G401 (cell line): ENCODE data around the gene GCSAM. TPM values are rescaled to one million over a fixed set of nuclear protein-coding genes. Genes with fewer than 3 reads are reported as not detected.

Experiments used
- DNase-seq: peaks from one replicate; pipeline ENCODE4 v3.0.0-alpha.2; 2015; ENCODE audit warnings: low spot score
- in situ Hi-C: cut with HindIII; loops from 2 replicates; pipeline ENCODE4 v1.10.0; 2016; ENCODE audit warnings: low sequenced_read_pairs, mixed read lengths
- total RNA-seq: library from RNA; depleted of rRNA; stranded (reverse); fragments of >200 nt; shearing (Covaris generic); gene quantifications from 2 replicates; pipeline ENCODE4 v1.2.3, GENCODE V29; 2014

GCSAM gene
- total RNA-seq, 1 experiment from 2014 or later = not detected

DNA sequence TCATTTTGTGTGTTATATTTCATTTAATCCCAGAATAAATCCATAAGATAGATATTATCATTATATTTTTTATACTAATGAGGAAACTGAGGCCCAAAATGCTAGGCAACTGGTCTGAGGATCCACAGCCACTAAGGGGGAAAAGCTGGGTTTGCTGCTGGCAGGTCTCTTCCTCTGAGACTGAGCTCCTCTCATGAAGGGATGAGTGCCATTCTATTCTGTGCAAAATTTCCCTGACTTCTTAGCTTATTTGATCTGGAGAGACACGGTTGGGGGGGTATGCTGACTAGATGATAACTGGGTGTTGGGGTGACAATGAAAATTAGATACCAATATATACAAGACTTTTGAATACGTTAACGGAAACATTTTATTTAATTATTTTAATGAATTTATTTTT is 1.9 kb downstream of the GCSAM start:
- DNase-seq = no peak
- in situ Hi-C loops = no loop called here

DNA sequence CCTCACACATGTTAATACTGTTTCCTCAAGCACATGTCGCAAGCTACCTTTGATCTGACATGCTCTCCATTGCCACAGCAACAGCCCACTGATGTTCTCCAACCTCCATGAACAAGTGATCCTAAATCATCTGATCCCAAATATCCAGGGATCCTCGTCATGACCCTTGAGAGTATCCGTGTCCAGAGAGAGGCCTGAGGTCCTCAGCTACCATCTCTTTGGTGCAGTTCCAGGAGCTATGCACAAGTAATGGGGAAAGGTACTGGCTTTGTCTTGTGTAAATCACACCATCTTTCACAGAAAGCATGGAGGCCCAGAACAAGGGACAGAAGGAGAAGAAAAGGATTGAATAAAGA is 2.4 kb downstream of the GCSAM start:
- DNase-seq = no peak
- in situ Hi-C loops = no loop called here

DNA sequence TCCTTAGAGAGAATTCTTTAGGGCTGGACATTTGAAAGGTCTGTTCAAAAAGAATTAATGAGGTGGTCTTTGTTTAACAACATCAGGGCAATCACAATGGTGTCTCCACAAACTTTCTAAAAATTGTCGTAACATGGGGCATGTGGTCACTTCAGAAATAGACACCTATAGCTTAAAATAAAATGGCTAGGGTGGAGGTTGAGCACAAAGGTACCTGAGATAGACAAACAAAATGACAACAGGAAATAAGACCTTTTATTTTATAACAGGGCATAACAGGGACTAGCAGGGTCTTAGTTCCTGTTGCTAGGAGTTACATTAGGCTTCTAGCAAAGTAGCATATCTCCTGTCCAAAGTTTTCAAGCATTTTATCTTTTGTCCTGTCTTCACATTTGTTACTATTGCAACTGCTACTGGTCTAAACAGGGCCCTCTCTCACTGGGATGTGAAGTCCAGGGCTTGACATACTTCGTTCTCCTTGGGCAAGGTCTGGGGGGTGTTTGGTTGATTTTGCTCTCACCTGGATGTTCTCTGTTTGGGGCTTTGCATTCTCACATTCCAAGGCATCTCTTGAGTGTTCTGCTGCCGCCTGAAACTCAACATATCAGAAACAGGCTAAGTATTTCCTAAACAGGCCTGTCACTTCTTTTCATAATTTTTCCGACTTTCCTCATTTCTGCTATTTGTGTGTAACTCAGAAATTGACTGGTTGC is 3.0 kb downstream of the GCSAM start:
- no peak for DNase-seq
- in situ Hi-C loops = no loop called here

DNA sequence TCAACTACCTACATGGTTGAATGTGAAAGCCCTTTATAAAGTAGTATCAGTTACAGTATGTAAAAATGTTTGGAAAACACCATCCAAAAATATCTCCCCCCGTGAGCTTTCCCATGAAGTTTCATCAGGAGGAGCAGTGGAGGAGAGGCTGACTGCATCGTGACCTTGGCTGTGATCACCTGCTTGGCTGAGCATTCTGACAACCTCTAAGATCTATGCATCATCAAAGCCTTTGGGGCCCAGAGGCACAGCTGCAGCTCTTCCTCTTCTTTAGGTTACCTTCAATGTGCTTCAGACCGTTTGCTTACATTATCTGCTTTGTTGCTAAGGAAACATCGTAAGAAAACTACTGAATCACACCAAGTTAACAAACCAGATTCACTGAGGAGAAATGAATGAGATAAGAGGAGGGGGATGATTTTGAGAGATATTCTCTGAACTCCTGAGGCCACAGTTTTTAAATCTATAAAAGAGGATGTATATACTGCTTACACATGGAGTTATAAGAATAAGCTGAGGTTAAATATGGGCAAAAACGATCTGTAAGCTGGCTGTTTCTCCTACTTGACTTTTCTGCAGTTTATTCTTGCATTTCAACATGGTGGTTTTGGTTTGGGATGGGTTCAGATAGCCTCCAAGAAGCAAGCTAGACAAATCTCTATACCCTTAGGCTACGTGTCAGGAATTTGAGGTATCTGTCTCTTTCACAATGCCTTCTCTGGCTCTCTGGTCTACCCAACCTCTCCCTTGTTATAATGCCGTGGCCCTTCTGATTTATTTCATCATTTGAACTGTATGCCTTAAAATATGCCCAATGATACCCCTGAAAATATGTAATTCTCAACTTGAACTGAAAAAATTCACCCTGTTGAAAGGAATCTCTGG is 4.0 kb downstream of the GCSAM start:
- DNase-seq = no peak
- in situ Hi-C loops = no loop called here

DNA sequence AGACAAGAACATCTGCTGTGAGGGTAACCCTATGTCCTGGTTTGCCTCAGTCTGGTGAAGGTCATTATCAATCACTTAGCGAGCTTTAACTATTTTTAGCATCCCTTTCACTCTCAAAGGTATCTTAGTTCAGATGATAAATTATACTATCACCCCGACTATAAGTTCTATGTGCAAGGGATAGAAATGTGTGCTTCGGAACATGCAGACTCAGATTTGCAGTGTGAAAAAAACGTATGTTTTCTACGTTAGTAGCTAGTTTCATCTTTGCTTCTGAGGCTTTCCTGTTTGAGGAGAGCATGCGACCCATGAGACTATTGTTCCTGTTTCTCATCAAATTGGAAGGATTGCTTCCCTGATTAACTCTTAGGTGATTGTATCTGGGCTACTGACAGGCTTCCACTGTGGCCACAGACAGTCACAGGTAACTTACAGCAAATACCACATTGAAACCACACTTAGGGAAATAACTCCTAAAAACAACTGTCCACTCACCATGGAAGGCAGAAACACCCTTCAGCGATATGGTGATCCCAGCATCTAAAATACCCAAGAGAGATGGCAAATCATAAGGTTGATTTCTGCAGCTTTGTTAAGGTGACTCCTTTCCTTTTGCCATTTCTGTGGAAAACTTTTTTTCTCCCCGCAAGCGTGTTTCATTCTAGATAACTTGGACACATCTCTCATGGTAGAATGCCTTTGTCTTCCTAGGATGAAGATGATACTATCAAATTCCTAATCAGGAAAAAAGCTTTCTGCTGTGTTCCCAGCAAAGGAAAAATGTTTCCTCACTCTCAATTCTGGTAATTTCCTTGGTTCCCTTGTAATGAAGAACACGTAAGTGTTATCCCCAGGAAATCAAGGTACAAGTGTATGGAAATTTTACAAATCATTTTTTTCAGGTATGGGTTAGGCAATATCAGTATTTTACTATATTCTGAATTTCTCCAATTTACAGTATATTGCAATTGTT is 5.2 kb downstream of the GCSAM start:
- in situ Hi-C loops = no loop called here
- DNase-seq = no peak

DNA sequence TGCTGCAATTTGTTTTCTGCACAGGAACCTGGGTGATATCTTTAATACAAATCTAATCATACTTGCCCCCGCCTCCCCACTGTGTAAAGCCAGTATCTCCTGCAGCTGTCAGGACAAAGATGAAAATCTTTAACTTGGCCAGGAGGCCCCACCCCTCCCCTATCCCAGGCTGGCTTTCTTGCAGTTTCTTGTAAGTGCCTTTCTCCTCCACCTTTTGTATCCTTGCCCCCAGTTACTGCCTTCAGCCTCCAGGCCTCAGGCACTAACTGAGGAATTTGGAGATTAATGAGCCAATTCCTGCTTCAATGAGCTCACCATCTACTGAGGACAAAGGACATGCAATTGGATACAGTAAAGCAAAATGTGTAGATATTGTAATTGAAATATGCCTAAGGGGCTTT is 6.5 kb downstream of the GCSAM start:
- DNase-seq = no peak
- in situ Hi-C loops = no loop called here

DNA sequence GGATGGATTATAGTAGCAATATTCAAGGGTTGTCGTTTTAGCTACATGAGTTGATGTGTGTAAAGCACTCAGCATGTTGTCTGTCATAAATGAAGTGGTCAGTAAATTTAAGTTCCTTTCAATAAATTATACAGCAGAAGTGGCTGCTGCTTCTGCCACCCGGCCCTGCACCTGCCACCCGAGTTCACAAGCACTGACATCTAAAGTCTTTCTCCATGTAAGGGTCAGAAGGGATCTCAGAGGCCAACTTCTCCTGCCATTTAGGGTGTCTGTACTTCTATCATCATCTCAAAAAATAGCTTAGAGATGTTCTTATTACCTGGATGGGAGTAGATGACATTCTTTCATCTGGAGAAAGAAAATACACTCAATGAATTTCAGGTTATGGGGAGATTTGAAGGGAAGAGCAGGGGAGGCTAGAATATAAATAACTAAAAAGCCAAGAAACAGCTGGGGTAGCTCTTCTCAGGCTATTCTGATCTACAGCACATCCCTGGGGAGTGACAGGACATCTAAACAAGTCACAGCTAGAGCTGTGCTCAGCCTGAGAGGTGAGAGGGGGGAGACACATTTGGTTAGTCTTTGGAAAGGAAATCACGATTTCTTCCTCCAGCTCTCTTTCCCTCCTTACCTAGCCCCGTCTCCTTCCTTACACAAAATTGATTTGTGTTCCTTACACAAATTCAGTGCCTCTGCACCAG is 8.0 kb downstream of the GCSAM start:
- DNase-seq = no peak
- in situ Hi-C loops = no loop called here

DNA sequence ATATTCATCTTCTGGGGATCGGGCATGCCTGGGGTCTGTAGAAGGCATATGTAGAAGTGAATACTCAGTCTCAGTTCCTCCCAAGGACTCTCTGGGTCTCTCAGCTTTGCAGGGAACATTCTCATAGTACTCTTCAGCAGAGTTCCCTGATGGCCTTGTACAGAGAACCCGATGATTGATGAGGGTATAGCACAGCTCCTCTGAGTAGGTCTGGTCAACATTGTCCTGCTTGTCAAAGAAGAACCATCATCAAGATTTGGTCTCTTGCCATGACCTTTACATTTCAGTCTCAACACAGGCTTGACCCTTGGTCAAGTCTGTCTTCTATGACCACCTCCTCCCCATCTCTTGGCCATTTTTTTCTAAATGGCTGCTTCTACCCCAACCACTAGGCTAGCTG is 9.5 kb downstream of the GCSAM start:
- DNase-seq = no peak
- in situ Hi-C loops = no loop called here

DNA sequence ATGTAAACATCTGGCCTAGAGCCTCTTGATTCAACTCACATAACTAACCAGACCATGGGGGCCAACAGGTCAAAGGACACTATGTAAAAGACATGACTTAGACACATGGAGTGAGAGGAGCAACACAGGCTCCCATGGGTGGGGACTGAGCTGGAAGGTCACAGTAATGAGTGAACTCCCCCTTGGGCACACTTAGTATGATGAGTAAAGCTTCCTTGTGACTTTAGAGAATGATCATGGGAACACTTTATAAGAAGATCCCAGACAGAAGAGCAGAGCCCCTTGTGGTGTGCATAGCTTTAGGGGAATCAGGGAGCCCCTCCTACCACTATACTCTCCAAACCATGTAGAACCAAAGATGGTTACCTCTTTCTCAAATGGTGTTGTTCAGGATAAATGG is 10.2 kb downstream of the GCSAM start:
- no peak for DNase-seq
- in situ Hi-C loops = no loop called here

DNA sequence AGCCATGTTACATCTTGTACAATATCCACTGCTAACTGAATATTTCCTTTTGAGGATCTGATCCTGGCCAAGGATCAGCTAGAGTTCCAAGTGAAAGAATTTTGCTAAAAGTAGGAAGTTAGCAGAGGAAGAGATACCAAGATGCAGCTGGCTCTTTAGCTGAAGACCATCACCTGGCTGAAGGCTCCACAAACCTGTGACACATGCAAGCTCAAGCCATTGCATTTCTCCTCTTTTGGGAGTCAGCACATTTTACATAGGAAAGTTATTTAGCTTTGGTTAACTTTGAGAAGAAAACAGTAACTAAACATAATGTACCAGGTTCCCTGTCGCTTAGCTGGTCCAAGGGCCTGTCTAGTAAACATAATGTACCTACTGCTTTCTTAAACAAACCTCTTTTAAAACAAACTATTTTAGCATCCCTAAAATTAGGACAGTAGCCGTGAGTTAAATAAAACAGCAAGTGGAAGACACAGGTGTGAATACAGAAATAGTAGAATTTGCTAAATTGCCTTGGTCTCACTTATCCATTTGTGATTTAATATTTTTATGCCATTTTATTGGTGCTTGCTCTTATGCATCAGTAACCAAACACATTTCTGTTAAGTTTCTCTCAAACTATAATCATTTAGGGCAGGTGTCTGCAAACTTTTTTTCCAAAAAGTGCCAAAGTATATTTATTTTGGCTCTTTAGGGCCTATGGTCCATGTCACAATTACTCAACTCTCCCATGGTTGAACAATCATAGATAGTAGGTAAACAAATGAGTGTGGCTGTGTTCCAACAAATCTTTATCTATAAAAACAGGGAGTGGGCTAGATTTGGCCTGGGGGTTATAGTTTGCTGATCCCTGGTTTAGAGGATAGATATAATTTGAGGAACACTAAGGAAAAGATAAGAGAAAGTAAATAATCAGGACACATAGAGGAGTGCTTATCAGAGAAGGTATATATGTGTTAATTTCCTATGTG is 11.2 kb downstream of the GCSAM start:
- in situ Hi-C loops = no loop called here
- no peak for DNase-seq

DNA sequence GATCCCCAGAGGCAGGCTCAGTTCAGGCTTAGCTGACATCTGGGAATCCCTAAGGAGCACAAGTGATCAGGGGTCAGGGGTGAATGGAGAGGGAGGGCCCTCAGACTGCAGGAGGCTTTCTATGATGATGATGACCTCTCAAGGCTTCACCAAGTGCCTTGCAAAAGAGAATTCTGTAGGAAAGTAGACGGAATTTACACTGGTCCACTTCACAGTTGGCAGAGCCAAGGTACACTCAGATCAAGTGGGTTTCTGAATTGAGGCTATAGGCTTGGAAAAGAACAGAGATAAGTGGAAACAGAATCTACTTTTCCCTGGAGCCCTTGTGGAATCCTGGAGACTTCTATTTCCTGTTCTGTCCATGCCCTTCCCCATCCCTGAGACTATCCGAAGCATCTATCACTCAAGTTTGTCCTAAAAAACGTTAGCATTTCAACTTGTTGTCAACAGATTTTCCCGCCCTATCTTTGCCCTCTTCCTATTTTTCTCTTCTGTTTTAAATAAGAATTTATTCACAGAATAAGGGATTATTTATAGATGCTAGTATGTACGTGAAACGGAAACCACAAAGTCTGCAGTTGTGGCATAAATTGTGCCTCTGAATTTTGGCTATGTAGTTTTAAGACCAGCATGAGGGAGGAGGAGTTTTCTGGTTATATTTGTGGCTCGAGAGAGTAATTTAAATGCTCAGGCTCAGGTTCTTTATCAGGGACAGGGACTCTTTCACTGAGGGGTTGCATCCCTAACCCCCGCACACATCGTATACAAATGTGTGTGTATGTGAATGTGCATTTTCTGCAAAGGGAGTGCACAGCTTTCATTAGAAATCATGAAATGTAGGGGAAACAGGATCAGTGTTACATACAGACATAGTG is 12.8 kb downstream of the GCSAM start:
- in situ Hi-C loops = no loop called here
- no peak for DNase-seq

DNA sequence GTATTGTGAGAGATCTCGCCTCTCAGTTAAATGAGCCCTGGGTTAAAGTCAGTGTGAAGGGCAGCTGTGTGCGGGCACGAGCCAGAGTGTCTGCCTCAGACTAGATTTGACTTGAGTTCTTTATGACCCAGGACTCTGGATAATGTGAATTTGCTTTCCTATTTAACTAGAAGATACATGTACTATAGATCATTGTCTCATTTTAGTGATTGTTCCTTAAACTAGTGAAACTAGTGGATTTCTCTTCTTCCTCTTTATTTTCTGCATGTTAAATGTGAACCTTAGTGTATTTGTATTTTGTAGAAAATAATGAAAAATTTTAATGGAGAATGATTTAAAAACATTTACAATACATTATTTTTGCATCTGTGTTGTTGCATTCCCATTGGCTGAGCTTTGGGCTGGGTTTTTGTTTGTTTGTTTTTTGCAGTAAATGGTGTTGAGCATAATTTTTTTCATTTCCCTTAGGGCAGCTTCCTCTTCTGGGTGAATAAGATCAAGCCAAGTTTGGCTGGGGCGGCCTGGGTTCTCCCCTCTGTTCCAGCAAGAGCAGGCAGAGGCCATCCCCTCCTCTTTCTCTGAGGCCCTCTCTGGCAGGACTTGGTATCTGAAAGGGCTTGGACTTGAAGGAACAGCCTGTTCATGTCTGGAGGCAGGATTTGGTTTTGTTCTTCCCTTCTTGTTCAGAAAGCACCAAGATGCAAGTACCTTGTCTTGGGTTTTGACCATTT is 15.0 kb downstream of the GCSAM start:
- in situ Hi-C loops = no loop called here
- no peak for DNase-seq

DNA sequence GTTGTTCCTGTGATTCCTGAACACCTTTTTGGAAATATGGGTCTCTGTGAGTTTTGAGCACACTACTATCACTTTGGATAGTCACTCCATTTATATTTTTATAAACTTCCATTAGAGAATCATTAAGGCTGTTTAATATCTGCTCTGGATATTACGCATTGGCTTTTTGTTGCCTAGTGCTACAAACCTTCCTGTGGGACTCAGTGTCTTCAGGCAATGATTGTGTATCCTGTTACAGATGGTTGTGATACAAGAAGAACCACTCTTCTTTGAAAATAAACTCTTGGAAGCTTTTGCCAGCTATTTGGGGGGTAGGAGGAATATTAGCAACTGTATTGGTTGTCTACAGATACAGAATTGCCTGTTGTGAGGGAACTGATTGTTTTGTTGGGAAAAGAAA is 15.6 kb downstream of the GCSAM start:
- in situ Hi-C loops = no loop called here
- DNase-seq = no peak

DNA sequence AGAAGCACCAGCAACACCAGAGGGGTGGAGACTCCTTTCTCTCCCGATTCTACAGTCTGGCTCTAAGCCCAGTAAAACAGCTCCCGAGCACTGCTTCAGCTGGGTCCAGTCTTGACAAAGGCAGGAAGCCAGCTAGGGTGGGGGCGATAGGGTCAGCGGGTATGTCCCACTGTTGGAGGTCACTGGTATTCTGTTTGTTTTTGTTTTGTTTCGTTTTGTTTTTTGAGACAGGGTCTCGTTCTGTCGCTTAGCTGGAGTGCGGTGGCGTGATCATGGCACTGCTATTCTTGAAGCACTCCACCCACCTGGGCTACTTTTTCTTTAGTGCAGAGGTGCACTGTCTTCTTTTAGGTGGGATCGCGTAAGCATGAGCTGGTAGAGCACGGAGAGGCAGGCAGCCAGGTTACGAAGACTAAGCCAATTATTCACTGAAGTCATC is 16.3 kb downstream of the GCSAM start:
- DNase-seq = no peak
- in situ Hi-C loops = no loop called here

DNA sequence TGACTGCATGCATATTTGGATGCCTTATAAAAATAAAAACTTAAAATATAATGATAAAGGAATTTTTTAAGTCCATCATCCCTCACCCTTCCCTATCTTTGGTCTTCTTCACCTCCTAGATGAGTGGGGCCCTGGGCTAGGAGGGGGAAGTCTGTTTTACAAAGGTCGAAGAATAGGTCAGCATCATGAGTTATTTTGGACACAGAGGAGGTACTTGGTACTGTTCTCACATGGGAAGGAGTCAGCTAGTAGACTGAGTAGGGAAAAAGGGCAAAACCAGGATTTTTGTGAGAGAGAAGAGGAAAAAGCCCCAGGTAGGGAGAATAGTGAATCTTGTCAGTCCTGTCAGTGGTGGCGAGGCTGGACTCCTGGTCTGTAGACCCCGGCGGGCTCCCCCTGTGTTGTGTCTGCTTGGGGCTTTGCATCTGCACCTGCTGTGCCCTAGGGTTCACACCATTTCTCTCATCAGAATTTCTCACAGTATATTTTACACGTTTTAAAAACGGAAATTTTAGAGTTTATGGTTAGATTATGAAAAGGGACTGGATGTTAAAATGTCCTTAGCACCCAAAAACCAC is 17.2 kb downstream of the GCSAM start:
- in situ Hi-C loops = no loop called here
- DNase-seq = no peak

DNA sequence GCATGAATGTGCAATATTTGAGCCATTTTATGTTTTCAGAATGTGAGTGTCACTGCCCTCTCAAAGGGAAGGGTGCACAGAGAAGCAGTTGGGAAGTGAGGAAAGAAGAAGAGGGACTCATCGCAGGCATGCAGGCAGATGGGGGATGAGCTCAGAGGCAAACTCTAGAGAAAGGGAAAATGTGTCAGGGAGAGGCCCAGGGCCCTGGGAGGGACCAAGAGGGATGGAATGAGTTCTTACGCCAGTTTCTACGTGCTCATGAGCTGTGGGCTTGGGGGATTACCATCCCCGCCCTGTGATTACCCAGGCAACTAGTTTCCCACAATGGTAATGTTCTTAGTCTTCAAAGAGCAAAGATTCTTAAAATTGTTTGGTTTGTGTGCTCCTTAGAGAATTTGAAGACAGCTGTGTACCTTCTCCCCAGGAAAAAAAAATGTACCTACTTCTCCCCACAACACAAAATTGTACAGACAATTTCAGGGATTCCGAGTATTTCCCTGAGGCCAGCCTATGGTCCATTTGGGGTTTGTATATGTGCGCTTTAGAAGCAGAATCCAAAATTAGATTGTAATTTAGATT is 17.8 kb downstream of the GCSAM start:
- DNase-seq = no peak
- in situ Hi-C loops = no loop called here
